ENCODE results near the gene PITX3.

DNA sequence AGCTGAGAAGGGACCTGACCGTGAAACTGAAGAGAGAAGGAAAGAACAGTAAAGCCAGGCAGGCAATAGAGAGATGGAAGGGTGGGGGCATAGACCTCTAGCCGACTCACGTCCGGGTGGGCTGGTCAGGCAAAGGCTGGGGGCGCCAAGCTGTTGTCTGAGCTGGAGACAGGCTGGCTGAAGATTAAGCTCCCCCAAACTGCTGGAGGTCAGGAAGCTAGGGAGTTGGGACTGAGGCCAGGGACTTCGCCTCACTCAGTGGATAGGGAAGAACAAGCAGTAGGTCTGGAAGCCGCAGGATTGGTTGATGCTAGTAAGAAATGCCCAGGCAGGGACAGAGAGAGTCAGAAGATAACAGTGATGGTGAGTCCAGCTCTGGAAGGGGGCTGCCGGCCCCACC is 5.3 kb downstream of the PITX3 start:
- TF ChIP-seq, protein P1, sequence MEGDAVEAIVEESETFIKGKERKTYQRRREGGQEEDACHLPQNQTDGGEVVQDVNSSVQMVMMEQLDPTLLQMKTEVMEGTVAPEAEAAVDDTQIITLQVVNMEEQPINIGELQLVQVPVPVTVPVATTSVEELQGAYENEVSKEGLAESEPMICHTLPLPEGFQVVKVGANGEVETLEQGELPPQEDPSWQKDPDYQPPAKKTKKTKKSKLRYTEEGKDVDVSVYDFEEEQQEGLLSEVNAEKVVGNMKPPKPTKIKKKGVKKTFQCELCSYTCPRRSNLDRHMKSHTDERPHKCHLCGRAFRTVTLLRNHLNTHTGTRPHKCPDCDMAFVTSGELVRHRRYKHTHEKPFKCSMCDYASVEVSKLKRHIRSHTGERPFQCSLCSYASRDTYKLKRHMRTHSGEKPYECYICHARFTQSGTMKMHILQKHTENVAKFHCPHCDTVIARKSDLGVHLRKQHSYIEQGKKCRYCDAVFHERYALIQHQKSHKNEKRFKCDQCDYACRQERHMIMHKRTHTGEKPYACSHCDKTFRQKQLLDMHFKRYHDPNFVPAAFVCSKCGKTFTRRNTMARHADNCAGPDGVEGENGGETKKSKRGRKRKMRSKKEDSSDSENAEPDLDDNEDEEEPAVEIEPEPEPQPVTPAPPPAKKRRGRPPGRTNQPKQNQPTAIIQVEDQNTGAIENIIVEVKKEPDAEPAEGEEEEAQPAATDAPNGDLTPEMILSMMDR (IDR thresholded peaks at IDR 0.05; ENCODE audit: low read length): no peak
- TF ChIP-seq EZH2 (IDR thresholded peaks at IDR 0.05; ENCODE audit: borderline replicate concordance, low read length): no peak
